Choroid plexus epithelial cell (primary cell): Measurements from ENCODE around the gene HK2.
A peak's percentile ranks its signal among the peaks of the same experiment; 100 is the strongest.
"Not testable (repeated sequence)": the region's sequence is repeated elsewhere in the genome, so short reads cannot be mapped to it uniquely, and the experiment has no call there.

Experiments used
- DNase-seq: peaks from one replicate; pipeline ENCODE4 v3.0.0-alpha.2; 2010; ENCODE audit warnings: low read depth
- H3K4me3 ChIP-seq: 2 replicates; pipeline ENCODE4 v1.5.1; 2011; ENCODE audit warnings: low read depth, mild to moderate bottlenecking, control low read depth, low read length, moderate library complexity
- CTCF ChIP-seq: conservative IDR thresholded peaks from 2 replicates; pipeline ENCODE4 v1.5.1; 2011; ENCODE audit warnings: low read depth, mild to moderate bottlenecking, control low read depth, inconsistent platforms, low read length, moderate library complexity

HK2 gene

GRCh38 chr2:74902281-74902860 lies 68.4 kb downstream of the HK2 start:
- DNase-seq = no peak
- no peak overlapping the region for H3K4me3 ChIP-seq

GRCh38 chr2:74906395-74906794 lies 72.5 kb downstream of the HK2 start:
- no peak for DNase-seq
- no peak for TF ChIP-seq CTCF
- no peak overlapping the region for H3K4me3 ChIP-seq

More at GRCh38 chr2:74902281-74902860, 68.4 kb downstream of the HK2 start:
- no peak for TF ChIP-seq CTCF

GRCh38 chr2:74907560-74907959 lies 73.6 kb downstream of the HK2 start:
- not testable (repeated sequence) for DNase-seq, H3K4me3 ChIP-seq

DNA sequence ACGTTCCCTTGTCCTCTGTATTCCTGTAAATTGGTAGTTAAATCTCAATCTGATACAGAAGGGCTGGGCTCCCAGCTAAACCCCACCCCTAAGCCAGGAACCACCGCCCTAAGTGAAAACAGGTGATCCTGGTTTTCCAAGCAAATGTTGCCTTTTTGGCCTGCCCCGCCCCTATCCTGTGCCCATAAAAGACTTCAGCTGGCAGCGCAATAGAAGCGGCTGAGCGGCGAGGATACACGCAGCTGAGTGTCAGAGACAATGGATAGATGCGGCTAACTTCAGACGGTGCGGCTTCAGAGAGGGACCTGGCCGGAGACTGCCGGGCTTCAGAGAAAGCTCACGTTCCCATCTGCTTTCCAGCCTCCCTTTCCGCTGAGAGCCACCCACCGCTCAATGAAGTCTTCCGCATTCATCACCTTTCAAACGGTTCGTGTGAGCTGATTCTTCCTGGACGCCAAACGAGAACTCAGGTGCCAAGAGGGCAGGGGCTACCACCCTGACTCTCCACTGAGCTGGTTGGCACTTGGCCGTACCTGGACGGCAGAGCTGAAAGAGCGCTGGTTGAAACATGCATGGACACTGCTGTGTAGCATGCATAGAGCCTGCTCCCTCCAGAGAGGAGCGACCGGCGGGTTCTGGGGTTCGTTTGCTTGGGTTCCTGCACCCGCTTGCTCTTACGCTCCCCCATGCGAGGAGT lies 75.0 kb downstream of the HK2 start:
- DNase-seq = no peak
- no peak overlapping the region for H3K4me3 ChIP-seq
- no peak for TF ChIP-seq CTCF

DNA sequence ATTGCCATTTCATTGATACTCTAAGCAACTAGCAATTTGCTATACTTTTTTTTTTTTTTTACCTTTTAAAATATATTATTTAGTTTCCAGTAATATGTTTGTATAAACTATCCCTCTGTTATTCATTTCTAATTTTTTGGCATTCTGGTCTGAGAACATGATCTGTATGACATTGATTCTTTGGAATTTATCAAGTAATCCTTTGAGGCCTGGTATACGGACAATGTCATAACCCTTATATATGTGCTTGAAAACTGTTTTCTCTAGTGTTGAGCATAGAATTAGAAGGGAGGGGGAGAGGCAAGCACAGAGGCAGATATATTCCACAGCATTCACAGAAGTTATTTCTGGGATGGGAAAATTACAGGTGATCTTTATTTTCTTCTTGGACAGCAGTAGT lies 76.3 kb downstream of the HK2 start:
- no peak overlapping the region for H3K4me3 ChIP-seq
- DNase-seq = no peak
- TF ChIP-seq CTCF = no peak

GRCh38 chr2:74911061-74911460 lies 77.1 kb downstream of the HK2 start:
- no peak for DNase-seq
- no peak for TF ChIP-seq CTCF
- H3K4me3 ChIP-seq = no peak overlapping the region

- TF ChIP-seq CTCF = no peak
- H3K4me3 ChIP-seq = no peak overlapping the region
- peak; percentile 36 for DNase-seq
These were observed 81.8 kb downstream of the HK2 start for GRCh38 chr2:74915743-74916142.
